NCI-H524 treated with DMSO at 0.1 percent for 48 hours (cell line): ENCODE data around the gene PIMREG.
"Not testable (repeated sequence)": the region's sequence is repeated elsewhere in the genome, so short reads cannot be mapped to it uniquely, and the experiment has no call there.

Experiments
- DNase-seq: peaks from one replicate; lab custom pipeline; 2025; lab: John Stamatoyannopoulos, UW

The PIMREG gene

GRCh38 chr17:6478486-6478885 is 34.2 kb downstream of the PIMREG start:
- DNase-seq, result no peak

GRCh38 chr17:6479622-6480302 is 35.5 kb downstream of the PIMREG start:
- DNase-seq, result no peak

GRCh38 chr17:6480303-6480675 is 36.0 kb downstream of the PIMREG start:
- DNase-seq, result no peak

- DNase-seq, result no peak
These were observed 37.8 kb downstream of the PIMREG start for GRCh38 chr17:6482105-6482455.

DNA sequence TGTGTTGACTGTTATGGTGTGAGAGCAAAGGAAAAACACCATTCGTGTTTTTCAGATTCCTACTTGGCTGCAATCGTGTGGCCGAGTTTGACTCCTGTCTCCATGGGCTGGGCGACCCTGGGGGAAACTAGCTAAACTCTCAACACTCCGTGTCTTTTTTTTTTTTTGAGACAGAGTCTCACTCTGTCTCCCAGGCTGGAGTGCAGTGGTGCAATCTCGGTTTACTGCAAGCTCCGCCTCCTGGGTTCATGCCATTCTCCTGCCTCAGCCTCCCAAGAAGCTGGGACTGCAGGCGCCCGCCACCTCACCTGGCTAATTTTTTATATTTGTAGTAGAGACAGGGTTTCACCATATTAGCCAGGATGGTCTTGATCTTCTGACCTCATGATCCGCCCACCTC is 38.5 kb downstream of the PIMREG start:
- not testable (repeated sequence) for DNase-seq

GRCh38 chr17:6483507-6483906 is 39.3 kb downstream of the PIMREG start:
- no peak for DNase-seq

- no peak for DNase-seq
These were observed 41.6 kb downstream of the PIMREG start for GRCh38 chr17:6485646-6486412.

- no peak for DNase-seq
These were observed 43.2 kb downstream of the PIMREG start for GRCh38 chr17:6487251-6488007.

GRCh38 chr17:6488008-6488539 is 43.8 kb downstream of the PIMREG start:
- no peak for DNase-seq

- DNase-seq, result no peak
These were observed 44.8 kb downstream of the PIMREG start for GRCh38 chr17:6489016-6489550.

DNA sequence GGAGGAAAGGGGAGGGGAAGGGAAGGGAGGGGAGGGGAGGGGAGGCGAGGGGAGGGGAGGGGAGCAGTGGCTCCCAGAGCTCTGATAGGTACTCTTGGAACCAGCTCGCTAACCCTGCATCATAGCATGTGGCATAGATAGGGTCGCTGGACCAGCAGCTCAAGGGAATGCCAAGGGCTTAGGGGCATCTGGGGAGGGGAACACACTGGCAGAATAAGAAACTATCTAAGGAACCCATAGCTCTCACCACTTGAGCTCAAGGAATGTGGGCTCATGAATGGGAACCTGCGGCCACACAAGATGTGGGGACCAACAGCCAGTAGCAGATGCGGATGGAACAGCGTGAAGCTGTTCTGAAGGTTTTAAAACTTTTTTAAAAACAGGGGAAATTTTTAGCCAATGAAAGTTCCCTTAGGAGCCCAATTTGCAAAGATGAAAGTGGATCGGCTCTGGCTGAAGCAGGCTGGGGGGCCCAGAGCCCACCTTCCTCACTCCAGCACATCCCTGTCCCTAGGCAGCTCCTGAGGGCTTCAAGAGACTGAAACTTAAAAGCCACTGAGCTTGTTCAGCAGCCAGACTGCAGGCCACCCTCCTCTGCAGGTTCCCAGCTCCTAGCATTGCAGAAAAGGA is 46.9 kb downstream of the PIMREG start:
- DNase-seq, result no peak

DNA sequence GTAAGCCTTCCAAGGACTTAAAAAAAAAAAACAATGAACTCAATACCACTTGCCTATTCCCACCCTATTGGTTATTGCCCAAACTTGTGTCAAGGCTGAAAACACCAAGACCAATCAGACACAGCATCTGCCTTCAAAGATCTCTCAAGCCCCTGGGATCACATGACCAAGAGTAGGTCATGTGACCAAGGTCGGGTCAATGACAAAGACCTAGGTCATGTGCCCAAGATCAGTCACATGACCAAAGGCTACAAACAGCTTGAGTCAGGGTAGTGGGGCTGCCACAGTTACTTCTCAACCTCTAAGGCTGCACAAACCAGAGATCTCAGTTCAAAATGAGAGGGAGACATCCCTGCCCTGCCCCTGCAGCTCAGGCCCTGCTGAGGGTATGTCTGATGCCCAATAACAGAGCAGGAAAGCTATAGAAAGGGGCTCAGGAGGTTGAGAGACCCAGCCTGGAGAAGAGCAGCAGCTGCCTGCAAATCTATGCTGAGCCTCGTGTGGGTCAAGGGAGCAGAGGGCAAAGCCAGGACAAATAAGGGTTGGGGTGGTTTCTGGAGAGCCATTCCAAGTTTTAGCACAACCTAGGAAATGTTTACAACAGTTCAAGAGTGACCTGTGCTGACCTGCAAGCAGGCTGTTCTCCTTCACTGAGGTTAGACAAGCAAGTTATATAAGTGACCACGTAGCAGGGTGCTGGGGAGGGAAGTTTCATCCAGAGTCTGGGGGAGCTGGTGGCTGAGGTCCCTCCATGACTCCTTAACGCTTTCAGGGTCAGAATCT is 48.8 kb downstream of the PIMREG start:
- DNase-seq, result no peak

DNA sequence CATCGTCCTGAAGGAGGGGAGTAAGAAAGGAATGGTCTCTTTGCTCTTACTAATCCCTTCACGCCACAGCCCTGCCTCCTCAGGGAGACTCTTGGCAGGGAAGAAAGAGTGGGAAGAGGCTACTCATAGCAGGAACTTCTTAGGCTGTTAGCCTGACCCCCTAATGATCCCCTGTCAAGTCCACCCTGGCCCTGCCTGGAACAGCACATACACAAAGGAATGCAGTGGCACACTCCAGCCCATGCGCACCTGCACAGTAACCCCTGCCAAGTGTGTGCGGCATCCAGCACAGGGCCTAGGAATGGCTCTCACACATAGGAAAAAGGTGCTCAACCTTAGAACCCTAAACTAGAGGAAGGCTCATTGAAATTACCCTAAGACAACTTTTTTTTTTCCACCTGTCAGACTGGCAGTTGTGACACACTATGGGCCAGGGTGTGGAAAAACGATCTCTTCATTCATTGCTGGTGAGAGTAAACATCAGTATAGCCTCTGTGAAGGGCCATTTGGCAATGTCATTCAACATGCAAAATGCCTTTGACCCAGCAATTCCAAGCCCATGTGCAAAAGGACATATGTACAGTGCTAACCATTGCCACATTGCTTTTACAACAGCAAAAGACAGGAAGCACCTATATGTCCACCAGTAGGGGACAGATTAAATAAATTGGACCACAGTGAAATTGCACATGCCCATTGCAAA is 50.1 kb downstream of the PIMREG start:
- no peak for DNase-seq

DNA sequence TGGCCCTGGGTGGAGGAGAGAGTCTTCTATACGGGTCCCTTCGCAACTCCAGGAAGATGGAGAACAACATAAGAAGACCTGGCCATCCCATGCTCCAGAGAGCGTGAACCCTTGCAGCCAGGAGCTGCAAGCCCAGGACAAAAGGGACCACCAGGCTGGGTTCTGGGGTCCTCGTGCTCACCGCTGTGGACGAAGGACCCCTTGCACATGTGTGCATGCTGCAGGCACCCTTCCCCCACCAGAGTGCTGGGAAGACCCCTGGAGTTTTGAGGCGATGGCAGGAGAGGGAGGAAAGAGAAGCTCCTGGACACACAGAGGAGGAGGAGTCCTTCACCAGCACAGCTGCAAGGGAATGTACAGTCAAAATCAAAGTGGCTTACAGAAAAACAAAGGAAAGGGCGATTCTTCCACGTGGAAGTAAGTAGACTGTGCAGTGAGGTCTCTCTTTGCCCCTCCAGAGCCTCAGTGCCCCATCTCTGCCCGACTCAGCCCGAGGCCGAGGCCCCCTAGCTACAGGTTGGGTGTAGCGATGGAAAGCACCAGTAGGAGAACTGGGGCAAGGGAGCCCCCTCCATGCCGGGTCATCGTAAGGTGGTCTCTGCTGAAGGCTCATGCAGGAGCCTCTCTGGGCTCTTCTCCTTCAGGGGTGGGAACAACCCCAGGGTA is 51.3 kb downstream of the PIMREG start:
- no peak for DNase-seq

- no peak for DNase-seq
These were observed 51.8 kb downstream of the PIMREG start for GRCh38 chr17:6496116-6496481.

DNA sequence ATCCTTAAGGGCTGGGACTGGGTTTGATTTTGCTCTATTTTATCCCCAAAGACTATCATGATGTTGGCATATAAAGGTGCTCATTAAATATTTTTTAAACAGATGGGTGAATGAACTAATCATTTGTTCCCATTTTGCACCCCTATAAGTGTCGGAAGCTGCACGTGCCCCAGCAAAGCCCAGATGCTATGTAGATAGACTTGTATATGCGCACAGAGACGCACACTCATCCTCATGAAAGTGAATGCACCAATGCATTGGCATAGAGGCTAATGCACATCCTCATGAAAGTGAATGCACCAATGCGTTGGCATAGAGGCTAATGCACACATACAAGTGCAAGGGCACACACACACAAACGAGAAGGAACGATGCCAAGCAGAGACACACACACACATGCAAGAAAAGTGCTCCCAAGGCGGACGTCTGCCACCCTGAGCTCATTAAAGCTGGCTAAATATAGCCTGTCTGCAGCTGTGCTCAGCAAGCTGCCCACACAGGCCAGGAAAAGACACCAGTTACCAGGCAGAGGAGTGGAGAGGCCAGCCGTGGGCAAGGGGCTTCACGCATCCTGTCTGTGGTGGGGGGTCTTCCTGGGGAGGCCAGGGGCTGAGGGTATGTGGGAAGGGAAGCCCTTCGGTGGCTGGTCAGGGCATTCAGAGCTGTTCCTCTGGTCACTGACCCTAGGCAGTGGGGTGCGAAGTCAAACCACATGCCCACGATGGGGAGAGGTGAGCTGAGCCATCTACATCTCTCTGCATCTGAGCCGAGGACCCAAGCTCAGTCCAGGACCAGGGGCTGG is 52.6 kb downstream of the PIMREG start:
- DNase-seq, result no peak

DNA sequence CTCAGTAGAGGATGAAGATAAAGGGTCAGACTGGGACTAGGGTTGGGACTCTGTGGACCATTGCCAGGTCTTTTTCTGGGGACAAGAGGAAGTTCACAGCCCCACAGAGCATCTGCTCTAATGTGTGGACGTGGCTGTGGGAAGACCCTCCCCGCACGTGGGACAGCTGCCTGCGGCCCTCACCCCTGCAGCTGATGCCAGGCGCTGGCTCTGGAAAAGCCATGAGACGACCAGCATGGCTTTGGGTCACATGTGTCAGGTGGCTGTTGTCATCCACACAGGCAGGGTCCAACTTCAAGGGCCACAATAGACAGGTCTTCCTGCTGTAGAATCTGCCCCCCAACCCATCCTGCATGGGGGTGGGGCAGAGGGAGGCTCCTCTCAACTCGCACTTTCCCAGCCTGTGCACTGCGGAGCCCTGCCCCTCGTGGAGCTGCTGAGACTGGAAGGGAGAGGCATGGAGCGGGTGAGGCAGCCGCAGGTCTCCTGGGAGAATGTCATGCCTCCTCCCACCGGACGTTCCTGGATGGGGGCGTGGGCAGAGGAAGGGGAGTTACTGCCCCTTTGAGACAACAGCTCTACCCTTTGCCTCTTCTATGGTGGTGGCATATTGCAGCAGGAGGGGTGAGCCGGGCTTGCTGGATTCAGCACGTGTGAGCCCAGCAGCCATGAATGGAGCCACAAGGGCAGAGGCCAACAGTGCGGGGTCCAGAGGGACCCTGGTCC is 53.4 kb downstream of the PIMREG start:
- DNase-seq, result no peak

- no peak for DNase-seq
These were observed 54.1 kb downstream of the PIMREG start for GRCh38 chr17:6498356-6498755.
